NCI-H2171 treated with DMSO at 0.1 percent for 48 hours (cell line): ENCODE measurements around the gene GLIS1.

Source experiments
- DNase-seq: peaks from one replicate; lab custom pipeline; 2025; lab: John Stamatoyannopoulos, UW

GLIS1 gene

DNA sequence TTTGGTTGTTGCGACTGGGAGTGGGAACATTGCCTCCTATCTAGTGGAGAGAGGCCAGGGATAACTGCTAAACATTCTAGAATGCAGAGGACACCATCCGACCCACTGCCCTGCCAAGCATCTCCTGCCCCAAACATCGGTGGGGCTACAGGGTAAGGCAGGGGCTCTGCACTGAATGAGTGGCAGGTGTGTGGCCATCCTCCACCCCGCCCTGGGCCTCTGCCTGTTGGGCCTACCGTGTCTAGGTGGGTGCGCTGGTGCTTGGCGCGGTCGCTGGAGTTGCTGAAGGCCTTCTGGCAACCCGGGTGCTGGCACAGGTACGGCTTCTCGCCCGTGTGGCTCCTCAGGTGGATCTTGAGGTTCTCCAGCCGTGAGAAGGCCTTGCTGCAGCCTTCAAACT is 209.4 kb downstream of the GLIS1 start:
- no peak for DNase-seq

DNA sequence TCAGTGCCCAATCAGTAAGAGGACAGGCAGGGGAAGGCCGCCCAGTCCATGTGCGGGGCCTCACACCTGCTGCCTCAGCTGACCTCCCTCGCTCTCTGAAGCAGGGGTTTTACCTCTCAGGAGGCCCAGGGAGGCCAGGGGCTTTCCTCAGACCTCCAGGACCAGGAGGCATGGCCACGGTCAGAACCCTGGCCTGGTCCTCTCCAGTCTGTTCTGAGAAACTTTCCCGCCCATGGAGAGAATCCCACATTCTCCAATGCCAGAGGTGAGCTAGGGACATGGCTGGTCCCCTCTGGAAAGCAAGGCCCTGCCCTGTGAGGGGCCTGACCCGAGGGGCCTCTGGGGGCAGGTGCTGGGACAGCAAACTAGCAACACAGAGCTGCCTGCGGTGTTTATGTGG is 211.6 kb downstream of the GLIS1 start:
- DNase-seq: no peak

GRCh38 chr1:53526451-53527101 is 212.4 kb downstream of the GLIS1 start:
- DNase-seq: no peak

DNA sequence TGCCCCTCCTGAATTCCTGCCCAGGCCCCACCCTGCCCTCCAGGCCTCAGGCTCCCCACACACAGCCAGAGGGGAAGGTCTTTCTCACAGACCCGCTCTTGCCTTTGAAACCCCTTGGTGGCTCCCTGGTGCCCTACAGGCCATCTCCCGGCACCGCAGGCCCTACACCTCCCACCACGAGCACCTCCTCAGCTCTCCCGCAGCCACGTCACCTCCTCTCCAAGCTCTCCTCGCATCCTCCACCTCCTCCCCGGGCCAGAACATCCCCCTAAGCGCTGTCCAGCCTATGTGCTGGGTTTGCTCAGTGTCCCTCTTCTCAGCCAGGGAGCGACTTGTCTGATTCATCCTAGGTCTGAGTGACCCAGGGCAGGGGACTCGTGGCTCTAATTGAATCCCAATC is 213.4 kb downstream of the GLIS1 start:
- DNase-seq: no peak

DNA sequence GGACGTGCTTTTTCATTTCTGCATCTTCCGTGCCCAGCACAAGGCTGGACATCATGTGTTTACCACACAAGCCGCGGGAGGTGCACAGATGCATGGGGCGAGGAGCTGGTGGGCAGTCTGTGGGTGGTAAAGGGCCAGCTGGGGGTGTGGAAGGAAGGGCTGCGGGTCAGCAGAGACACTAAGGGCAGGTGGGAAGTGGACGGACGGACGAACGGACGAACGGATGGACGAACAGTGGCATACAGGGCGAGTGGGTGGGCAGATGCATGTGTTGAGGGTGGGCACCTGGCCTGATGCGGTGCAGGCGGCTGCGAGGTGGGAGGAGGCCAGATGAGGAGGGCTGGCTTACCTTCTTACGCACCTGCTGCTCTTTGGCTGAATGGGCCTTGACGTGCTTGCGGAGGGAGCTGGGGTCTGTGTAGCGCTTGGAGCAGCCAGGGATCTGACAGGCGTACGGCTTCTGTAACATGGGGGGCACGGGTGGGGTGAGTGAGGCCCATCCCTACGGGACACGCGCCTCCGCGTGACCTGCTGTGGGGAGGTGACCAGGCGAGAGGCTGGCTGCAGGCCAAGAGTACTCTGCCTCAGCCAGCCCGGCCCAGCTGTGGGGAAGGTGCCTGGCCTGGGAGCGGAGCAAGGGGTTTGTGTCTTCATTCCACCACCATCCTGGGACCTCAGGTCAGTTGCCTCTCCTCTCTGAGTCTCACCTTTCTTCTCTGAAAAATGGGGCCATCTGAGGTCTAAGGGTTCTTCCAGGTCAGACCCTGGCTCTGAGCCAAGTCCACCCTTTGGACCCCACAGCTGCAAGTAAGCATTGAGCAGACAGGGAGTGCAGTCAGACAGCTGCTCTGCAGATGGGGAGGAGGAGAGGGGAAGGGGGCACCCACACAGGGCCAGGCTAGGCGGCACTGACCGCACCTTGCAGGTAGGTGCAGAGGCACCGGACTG is 214.3 kb downstream of the GLIS1 start:
- DNase-seq: peak; percentile 19

GRCh38 chr1:53521924-53522552 is 216.9 kb downstream of the GLIS1 start:
- no peak for DNase-seq

GRCh38 chr1:53520481-53520880 is 218.5 kb downstream of the GLIS1 start:
- DNase-seq: no peak

DNA sequence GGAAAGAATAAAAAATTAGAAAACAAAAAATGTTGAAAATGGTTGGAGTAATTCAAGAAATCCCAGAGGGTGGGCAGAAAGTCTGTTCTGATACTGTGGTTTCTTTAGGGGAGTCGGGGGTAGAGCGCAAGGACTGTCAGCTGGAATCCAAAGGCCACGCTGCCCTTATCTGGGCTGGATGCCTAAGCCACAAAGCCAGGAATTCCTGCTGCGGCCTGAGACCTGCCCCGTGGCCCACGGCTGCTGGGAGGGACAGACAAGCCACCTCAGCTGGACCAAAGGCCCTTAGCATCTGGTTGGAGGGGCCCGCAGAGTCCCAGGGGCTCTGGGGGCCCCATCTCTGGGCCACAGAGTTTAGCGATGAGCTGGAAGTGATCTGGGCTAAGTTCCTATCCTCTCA is 219.5 kb downstream of the GLIS1 start:
- DNase-seq: no peak

GRCh38 chr1:53518775-53519174 is 220.2 kb downstream of the GLIS1 start:
- DNase-seq: no peak

DNA sequence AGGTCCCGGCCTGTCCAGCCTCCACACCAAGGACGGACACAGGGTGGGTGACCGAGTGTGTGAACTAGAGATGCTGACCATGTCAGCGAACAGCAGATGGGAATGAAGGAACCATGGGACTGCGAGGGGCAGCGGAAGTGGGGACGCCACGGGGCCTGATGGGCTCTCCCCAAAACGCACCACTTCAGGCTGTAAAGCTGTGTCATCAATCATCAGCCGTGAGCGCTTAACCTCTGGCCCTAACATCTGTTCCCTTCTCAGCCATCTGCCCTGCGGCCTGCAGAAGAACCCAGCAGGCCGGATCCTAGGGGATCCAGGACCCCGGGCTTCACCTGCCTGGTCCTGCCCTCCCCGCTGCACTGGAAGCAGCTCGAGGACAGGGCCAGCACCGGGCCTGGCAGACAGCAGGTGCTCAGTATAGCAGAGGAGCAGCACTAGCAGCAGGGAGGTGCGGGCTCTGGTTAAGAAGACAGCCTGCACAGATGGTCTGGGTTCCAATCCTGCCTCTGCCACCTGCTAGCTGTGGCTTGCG is 221.1 kb downstream of the GLIS1 start:
- DNase-seq: peak; percentile 39

DNA sequence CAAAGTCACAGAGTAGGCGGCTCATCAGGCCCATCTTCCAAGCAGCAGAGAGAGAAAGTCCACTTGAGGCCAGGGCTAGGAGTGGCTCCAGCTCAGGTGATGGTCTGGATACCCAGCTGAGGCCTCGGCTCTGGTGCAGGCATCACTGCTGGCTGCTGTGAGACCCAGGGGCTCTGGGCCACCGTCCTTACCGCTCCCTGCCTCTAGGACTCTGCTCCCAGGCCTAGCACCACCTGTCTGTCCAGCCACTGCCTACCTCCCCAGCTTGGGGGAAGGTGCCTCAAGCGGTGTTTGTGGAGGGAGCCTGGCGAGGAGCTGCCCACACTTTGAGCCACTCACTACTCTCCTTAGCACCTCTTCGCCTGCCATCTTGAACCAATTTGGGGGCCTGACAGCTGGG is 221.9 kb downstream of the GLIS1 start:
- DNase-seq: no peak

- no peak for DNase-seq
These were observed 222.8 kb downstream of the GLIS1 start for GRCh38 chr1:53516181-53516580.

GRCh38 chr1:53514436-53514835 is 224.5 kb downstream of the GLIS1 start:
- no peak for DNase-seq

DNA sequence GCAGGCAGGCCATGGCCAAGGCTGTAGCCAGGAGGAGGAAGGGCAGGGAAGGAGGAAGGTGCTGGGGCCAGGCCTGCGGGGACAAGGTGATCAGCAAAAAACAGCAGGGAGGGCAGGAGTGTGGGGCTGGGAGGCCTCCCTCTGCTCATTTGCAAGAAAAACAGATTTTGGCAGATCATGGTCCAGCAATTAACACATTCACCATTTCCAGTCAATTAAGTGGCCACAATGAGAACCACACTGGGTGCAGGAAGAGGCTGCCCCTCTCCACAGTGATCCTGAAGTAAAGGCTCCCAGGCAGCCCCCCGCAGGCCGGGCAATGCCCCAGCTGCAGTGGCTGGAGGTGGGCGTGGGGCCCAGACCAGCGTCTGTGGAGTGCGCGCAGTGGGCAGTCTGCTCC is 225.1 kb downstream of the GLIS1 start:
- DNase-seq: no peak

- peak; percentile 50 for DNase-seq
These were observed 225.9 kb downstream of the GLIS1 start for GRCh38 chr1:53512807-53513755.

DNA sequence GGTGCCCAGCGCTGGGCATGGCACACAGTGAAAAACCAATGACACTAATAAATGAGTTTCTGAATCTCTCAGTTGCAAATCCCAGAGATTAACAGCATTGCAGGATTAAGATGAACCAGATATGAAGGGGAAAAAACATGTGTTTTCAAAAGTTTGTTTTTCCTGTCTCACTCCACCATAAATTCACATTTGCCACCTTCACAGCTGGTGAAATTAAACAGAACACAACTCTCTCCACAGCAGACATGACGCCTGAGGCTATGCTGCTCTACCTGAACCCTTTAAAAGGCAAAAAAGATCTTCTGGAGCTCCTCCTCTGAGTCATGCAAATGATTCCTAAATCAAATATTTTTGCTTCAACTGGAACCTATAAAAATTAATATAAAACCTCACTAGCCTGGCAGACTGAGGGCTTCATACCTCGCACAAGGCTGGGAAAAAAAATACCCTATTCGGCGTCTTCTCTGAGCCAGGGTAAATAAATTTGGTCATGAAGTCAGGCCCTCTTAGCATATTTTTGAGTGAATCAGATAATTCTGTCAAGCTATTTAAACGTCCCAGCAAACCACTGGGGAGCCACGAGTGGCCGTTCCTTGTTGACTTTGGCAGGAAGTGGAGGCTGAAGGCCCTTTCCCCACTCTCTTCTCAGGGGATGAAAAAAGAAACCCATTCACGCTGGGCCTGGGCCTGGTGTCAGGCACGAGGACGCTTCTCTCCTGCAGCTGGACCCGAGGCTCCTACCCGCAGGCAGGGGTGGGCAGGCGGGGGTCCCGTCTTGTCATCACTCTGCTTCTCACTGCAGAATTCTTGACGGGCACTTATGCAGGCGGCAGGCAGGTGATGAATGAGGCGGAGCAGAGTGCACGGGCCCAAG is 226.8 kb downstream of the GLIS1 start:
- DNase-seq: no peak

DNA sequence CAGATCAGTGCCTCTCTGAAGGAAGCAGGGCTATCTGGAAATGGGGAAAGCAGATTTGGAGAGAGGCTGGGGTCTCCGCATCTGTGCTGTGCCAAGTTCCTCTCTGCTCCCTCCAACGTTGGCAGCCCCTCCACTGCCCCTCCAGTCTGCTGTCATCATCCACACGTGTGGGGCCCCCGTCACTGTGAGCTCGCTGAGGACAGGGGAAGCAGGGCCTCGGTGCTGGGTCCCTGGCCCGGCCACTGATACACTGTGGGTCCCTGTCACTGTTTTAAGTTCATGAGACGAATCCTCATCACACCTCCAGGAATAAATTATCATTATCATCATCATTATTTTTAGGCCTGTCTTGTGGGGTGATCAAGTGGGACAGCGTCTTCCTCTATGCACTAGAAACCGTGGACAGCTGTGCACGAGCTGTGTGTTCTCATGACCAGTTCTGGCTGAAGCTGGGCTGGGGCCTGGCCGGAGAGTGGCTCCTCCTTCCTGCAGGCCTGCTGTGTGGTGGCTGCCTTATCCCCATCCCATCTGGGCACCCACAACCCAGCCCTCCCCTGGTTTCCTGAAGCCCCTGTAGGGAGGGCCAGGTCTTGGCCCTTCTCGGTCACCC is 227.5 kb downstream of the GLIS1 start:
- no peak for DNase-seq

GRCh38 chr1:53510215-53510614 is 228.7 kb downstream of the GLIS1 start:
- no peak for DNase-seq

DNA sequence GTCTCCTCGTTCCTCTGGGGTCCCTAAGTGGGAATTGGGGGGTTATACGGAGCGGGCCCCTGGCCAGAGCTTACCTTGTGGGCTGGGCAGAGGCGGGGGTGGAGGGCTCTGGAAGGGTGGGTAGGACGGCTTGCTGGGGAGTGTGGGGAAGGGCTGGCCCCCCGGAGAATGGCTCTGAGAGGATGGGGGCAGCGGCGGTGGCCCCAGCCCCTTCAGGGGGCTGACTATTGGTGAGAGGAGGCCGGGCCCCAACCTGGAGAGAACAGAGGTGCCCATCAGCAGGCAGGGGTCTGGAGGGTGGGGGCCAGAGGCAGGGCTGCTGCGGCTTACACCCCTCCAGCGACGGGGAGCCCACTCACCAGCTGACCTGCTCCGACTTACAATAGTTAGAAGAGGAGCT is 229.2 kb downstream of the GLIS1 start:
- DNase-seq: no peak
